Trophoblast cell (in vitro differentiated cells and primary cell): ENCODE data around the gene PDCD1LG2.

ENCODE experiments used
- DNase-seq, 2 donors: peaks; one replicate each; pipeline ENCODE4 v3.0.0-alpha.2; 2016
- H2AFZ ChIP-seq: 2 replicates; pipeline ENCODE4 v1.6.1; 2013; ENCODE audit warnings: low read length, moderate library complexity, mild to moderate bottlenecking; ENCODE audit not compliant: insufficient read depth, poor library complexity
- H2AK5ac ChIP-seq: 2 replicates; pipeline ENCODE4 v1.6.1; 2013; ENCODE audit warnings: mild to moderate bottlenecking, low read length
- H2BK120ac ChIP-seq: 2 replicates; pipeline ENCODE4 v1.6.1; 2013; ENCODE audit warnings: low read length, mild to moderate bottlenecking, moderate library complexity; ENCODE audit not compliant: insufficient read depth, poor library complexity
- H2BK12ac ChIP-seq: 2 replicates; pipeline ENCODE4 v1.6.1; 2013; ENCODE audit warnings: mild to moderate bottlenecking, low read length, moderate library complexity
- H2BK5ac ChIP-seq: 2 replicates; pipeline ENCODE4 v1.6.1; 2013; ENCODE audit warnings: low read length, low read depth, moderate library complexity, mild to moderate bottlenecking; ENCODE audit not compliant: poor library complexity
- H3K14ac ChIP-seq: 2 replicates; pipeline ENCODE4 v1.6.1; 2013; ENCODE audit warnings: mild to moderate bottlenecking, low read length
- H3K18ac ChIP-seq: 2 replicates; pipeline ENCODE4 v1.6.1; 2013; ENCODE audit warnings: mild to moderate bottlenecking, low read length
- H3K23ac ChIP-seq: 2 replicates; pipeline ENCODE4 v1.6.1; 2013; ENCODE audit warnings: low read length
- H3K27ac ChIP-seq: 2 replicates; pipeline ENCODE4 v1.5.1; 2013; ENCODE audit warnings: low read depth, mild to moderate bottlenecking, inconsistent platforms, low read length, moderate library complexity
- H3K27me3 ChIP-seq: 2 replicates; pipeline ENCODE4 v1.6.1; 2013; ENCODE audit warnings: inconsistent platforms, mild to moderate bottlenecking, low read length, moderate library complexity; ENCODE audit not compliant: insufficient read depth
- H3K36me3 ChIP-seq, 2 experiments: 1 replicate in 1 of 2; 2 replicates in 1 of 2; pipeline ENCODE4 v1.6.1; 2013; ENCODE audit warnings: low read length in 2 of 2, mild to moderate bottlenecking in 2 of 2, moderate library complexity in 1 of 2; ENCODE audit not compliant: insufficient read depth in 2 of 2, control insufficient read depth in 1 of 2
- H3K4ac ChIP-seq: 2 replicates; pipeline ENCODE4 v1.6.1; 2013; ENCODE audit warnings: low read depth, mild to moderate bottlenecking, low read length, moderate library complexity
- H3K4me1 ChIP-seq, 2 experiments: 1 replicate in 1 of 2; 2 replicates in 1 of 2; pipeline ENCODE4 v1.6.1; 2013; ENCODE audit warnings: low read length in 2 of 2, mild to moderate bottlenecking in 2 of 2, moderate library complexity in 1 of 2; ENCODE audit not compliant: insufficient read depth in 2 of 2, control insufficient read depth in 1 of 2
- H3K4me2 ChIP-seq: 2 replicates; pipeline ENCODE4 v1.6.1; 2013; ENCODE audit warnings: inconsistent platforms, mild to moderate bottlenecking, low read length, moderate library complexity
- H3K4me3 ChIP-seq: 2 replicates; pipeline ENCODE4 v1.5.1; 2013; ENCODE audit warnings: mild to moderate bottlenecking, low read depth, low read length, inconsistent platforms
- H3K79me1 ChIP-seq: one replicate; pipeline ENCODE4 v1.6.1; 2013; ENCODE audit warnings: low read length
- H3K79me2 ChIP-seq: 2 replicates; pipeline ENCODE4 v1.6.1; 2013; ENCODE audit warnings: low read length, mild to moderate bottlenecking; ENCODE audit not compliant: control insufficient read depth, insufficient read depth, poor library complexity
- H3K9ac ChIP-seq: 2 replicates; pipeline ENCODE4 v1.6.1; 2013; ENCODE audit warnings: mild to moderate bottlenecking, low read length
- H3K9me3 ChIP-seq: 2 replicates; pipeline ENCODE4 v1.6.1; 2013; ENCODE audit warnings: low read depth, mild to moderate bottlenecking, control low read depth, inconsistent platforms, low read length; ENCODE audit not compliant: insufficient read depth
- H4K12ac ChIP-seq: 2 replicates; pipeline ENCODE4 v1.6.1; 2013; ENCODE audit warnings: low read depth, mild to moderate bottlenecking, low read length, moderate library complexity
- H4K8ac ChIP-seq: 2 replicates; pipeline ENCODE4 v1.6.1; 2013; ENCODE audit warnings: low read depth, mild to moderate bottlenecking, low read length, moderate library complexity
- H4K91ac ChIP-seq: one replicate; pipeline ENCODE4 v1.6.1; 2013; ENCODE audit warnings: low read depth, mild to moderate bottlenecking, low read length, moderate library complexity
- WGBS: extraction: QIAGEN DNeasy Blood & Tissue Kit; methylation state at CpG from one replicate; pipeline ENCODE4 v1.1.7; 2013; ENCODE audit warnings: missing lambda C conversion rate; ENCODE audit not compliant: insufficient read length, insufficient coverage; ENCODE audit errors: extremely low coverage; 5-methylcytosine and 5-hydroxymethylcytosine counted together

The PDCD1LG2 gene

GRCh38 chr9:5511935-5512580 lies 1.7 kb downstream of the PDCD1LG2 start:
- no peak overlapping the region for H3K4me3 ChIP-seq
- no peak overlapping the region for H3K18ac ChIP-seq
- H2AK5ac ChIP-seq: no peak overlapping the region
- H4K8ac ChIP-seq: no peak overlapping the region
- no peak overlapping the region for H3K4ac ChIP-seq
- H2BK120ac ChIP-seq: peak overlapping the region; percentile 63
- no peak overlapping the region for H4K91ac ChIP-seq
- H3K36me3 ChIP-seq: no peaks in the 10 kb centered on the region
- no peak overlapping the region for H4K12ac ChIP-seq
- H3K27ac ChIP-seq: no peak overlapping the region
- no peaks in the 10 kb centered on the region for H3K9me3 ChIP-seq
- no peak overlapping the region for H3K14ac ChIP-seq
- no peak overlapping the region for H3K23ac ChIP-seq
- H3K4me2 ChIP-seq: no peak overlapping the region
- peak; percentile 65 to 78 for DNase-seq
- H2BK12ac ChIP-seq: no peak overlapping the region
- no peaks in the 10 kb centered on the region for H3K27me3 ChIP-seq
- H2BK5ac ChIP-seq: no peak overlapping the region
- H2AFZ ChIP-seq: no peak overlapping the region
- H3K79me2 ChIP-seq: no peaks in the 10 kb centered on the region
- 100% methylated on average over 1 of the region's 6 CpGs for whole genome bisulfite sequencing
- H3K4me1 ChIP-seq: peaks cover 21 to 27% of the 10 kb centered on the region in 2 experiments
- no peak overlapping the region for H3K9ac ChIP-seq
- peaks cover 15% of the 10 kb centered on the region for H3K79me1 ChIP-seq

GRCh38 chr9:5512658-5513452 lies 2.5 kb downstream of the PDCD1LG2 start:
- H3K4me3 ChIP-seq: no peak overlapping the region
- H3K18ac ChIP-seq: no peak overlapping the region
- no peaks in the 10 kb centered on the region for H3K79me2 ChIP-seq
- H3K4me1 ChIP-seq: peaks cover 21 to 27% of the 10 kb centered on the region in 2 experiments
- H3K27ac ChIP-seq: no peak overlapping the region
- H2AFZ ChIP-seq: no peak overlapping the region
- no peak overlapping the region for H3K14ac ChIP-seq
- no peak overlapping the region for H2BK120ac ChIP-seq
- H2BK12ac ChIP-seq: no peak overlapping the region
- no peak overlapping the region for H4K12ac ChIP-seq
- no peaks in the 10 kb centered on the region for H3K9me3 ChIP-seq
- H3K4me2 ChIP-seq: no peak overlapping the region
- H3K79me1 ChIP-seq: peaks cover 15% of the 10 kb centered on the region
- no peak overlapping the region for H2BK5ac ChIP-seq
- no peak overlapping the region for H4K91ac ChIP-seq
- no peak overlapping the region for H3K9ac ChIP-seq
- no peak overlapping the region for H3K4ac ChIP-seq
- DNase-seq: no peak
- no CpG with 5 or more reads among the region's 2 CpGs for WGBS
- no peaks in the 10 kb centered on the region for H3K36me3 ChIP-seq
- no peak overlapping the region for H4K8ac ChIP-seq
- H2AK5ac ChIP-seq: no peak overlapping the region
- H3K27me3 ChIP-seq: no peaks in the 10 kb centered on the region
- no peak overlapping the region for H3K23ac ChIP-seq

DNA sequence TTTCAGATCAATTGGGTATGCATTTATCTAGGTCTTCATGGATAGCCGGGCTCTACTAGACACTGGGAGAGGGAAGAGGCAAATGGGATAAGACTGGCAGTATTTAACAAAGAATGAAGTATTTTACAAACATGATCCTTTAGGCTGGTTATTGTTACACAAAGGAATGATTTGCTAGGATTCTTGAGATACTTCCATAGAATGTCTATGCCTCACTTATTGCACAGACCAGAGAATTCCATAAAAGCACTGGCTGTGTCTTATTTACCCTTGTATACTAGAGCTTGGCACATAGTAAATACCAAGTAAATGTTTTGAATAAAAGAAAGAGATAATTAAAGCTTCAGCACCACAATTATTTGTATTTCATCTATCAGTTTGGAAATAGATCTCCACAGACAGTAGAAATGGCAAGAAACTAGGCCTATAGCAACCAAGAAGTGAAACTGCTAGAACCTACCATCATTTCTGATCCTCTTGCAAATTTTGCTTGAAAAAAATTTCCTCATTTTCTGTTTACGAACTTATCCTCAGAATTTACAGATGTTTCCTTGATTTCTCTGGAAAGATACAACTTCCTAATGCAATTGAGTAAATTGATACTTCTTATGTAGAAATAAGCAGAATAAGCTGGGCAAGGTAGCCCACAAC lies 3.8 kb downstream of the PDCD1LG2 start:
- no CpG with 5 or more reads among the region's 2 CpGs for WGBS
- Histone ChIP-seq H3K36me3 (no peaks in the 10 kb centered on the region), H3K23ac (no peak overlapping the region), H4K91ac (no peak overlapping the region), H2BK5ac (no peak overlapping the region), H4K12ac (no peak overlapping the region), H3K4me1 (peaks cover 16 to 23% of the 10 kb centered on the region in 2 experiments), H2BK12ac (no peak overlapping the region), H4K8ac (no peak overlapping the region), H3K79me2 (no peaks in the 10 kb centered on the region), H3K4me3 (no peak overlapping the region), H2AFZ (no peak overlapping the region), H3K79me1 (peaks cover 11% of the 10 kb centered on the region), H3K4ac (no peak overlapping the region), H3K14ac (no peak overlapping the region), H3K4me2 (no peak overlapping the region), H3K18ac (no peak overlapping the region), H3K27ac (no peak overlapping the region), H3K9me3 (no peaks in the 10 kb centered on the region), H2AK5ac (no peak overlapping the region), H3K9ac (no peak overlapping the region), H2BK120ac (no peak overlapping the region), H3K27me3 (no peaks in the 10 kb centered on the region)
- peak in 1 of 2 donors; percentile 79 for DNase-seq

DNA sequence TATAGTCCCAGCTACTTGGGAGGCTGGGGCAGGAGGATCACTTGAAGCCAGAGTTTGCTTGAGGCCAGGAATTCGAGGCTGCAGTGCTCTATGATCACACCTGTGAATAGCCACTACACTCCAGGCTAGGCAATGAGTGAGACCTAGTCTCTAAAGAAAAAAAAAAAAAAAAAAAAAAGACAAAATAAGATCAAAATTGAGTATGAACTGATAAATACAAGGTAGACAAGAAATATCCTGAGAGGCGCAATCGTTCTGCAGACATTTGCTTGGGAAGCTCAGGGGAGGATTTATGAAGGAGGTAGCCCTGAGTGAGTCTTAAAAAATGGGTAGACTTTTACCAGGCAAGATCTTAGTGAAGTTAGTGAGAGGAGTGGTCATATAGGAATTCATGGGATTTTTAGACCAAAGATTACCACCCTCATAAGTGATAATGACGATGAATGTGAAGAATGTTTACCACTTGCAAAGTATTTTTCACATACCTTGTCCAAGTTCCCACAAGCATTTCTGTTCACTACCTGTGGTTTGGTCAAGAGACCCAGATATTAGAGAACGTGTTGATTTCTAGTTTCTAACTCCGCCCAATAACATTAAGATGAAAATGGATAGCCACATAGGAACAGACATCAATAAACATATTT lies 4.4 kb downstream of the PDCD1LG2 start:
- no peak overlapping the region for H3K18ac ChIP-seq
- H2BK120ac ChIP-seq: no peak overlapping the region
- H3K9ac ChIP-seq: no peak overlapping the region
- H3K23ac ChIP-seq: no peak overlapping the region
- H3K79me2 ChIP-seq: no peaks in the 10 kb centered on the region
- peak overlapping the region; percentile 6 for H3K27ac ChIP-seq
- no peaks in the 10 kb centered on the region for H3K27me3 ChIP-seq
- H3K9me3 ChIP-seq: no peaks in the 10 kb centered on the region
- no peak overlapping the region for H3K14ac ChIP-seq
- DNase-seq: peak; percentile 37 to 91
- peaks cover 10% of the 10 kb centered on the region for H3K79me1 ChIP-seq
- no CpG with 5 or more reads among the region's 6 CpGs for WGBS
- H3K36me3 ChIP-seq: no peaks in the 10 kb centered on the region
- no peak overlapping the region for H3K4me3 ChIP-seq
- no peak overlapping the region for H2AK5ac ChIP-seq
- no peak overlapping the region for H2BK12ac ChIP-seq
- no peak overlapping the region for H3K4me2 ChIP-seq
- no peak overlapping the region for H2BK5ac ChIP-seq
- peaks cover 14 to 21% of the 10 kb centered on the region in 2 experiments for H3K4me1 ChIP-seq
- no peak overlapping the region for H4K12ac ChIP-seq
- H4K8ac ChIP-seq: no peak overlapping the region
- H2AFZ ChIP-seq: no peak overlapping the region
- no peak overlapping the region for H4K91ac ChIP-seq
- H3K4ac ChIP-seq: no peak overlapping the region
